Mammary epithelial cell (primary cell): Measurements from ENCODE around the gene NGF.

Experiments used
- EZH2 ChIP-seq: IDR thresholded peaks from 2 replicates; pipeline ENCODE4 v1.6.1; 2012; ENCODE audit warnings: low read length, inconsistent platforms, borderline replicate concordance
- TF ChIP-seq, protein P1 (sequence below), 2 donors: IDR thresholded peaks in 1 of 2; conservative IDR thresholded peaks in 1 of 2; 2 replicates each; pipeline ENCODE4 v1.5.1; 2011 to 2012; ENCODE audit warnings: inconsistent platforms in 2 of 2, low read length in 2 of 2, mild to moderate bottlenecking in 2 of 2, control low read depth in 1 of 2, low read depth in 1 of 2; ENCODE audit not compliant: insufficient read depth in 1 of 2; ENCODE audit errors: extremely low read depth in 1 of 2

DNA sequence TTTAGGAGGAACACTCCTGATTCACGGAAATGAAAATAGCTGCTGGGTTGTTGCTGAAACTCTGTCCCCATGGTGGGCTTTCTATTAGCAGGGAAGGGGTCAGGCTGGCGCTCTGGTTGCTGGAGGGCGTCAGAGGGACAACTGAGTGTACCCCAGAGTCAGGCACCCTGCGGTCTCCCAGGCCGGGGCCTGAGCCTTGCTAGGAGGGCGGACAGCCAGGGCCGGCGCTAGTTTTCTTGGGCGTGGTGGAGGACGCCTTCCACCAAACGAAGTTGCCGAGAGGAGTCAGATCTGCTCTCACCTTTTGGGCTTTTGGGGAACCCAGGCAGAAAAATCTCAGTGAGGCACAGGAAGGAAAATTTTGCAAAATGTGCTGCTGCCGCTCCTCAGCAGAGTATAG, 54.8 kb downstream of the NGF start:
- TF ChIP-seq, protein P1, sequence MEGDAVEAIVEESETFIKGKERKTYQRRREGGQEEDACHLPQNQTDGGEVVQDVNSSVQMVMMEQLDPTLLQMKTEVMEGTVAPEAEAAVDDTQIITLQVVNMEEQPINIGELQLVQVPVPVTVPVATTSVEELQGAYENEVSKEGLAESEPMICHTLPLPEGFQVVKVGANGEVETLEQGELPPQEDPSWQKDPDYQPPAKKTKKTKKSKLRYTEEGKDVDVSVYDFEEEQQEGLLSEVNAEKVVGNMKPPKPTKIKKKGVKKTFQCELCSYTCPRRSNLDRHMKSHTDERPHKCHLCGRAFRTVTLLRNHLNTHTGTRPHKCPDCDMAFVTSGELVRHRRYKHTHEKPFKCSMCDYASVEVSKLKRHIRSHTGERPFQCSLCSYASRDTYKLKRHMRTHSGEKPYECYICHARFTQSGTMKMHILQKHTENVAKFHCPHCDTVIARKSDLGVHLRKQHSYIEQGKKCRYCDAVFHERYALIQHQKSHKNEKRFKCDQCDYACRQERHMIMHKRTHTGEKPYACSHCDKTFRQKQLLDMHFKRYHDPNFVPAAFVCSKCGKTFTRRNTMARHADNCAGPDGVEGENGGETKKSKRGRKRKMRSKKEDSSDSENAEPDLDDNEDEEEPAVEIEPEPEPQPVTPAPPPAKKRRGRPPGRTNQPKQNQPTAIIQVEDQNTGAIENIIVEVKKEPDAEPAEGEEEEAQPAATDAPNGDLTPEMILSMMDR (conservative IDR thresholded peaks at IDR 0.05 in 1 of 2, IDR thresholded peaks at IDR 0.05 in 1 of 2; ENCODE audit: extremely low read depth in 1 of 2, insufficient read depth in 1 of 2, low read depth in 1 of 2, low read length in 2 of 2): no peak
- no peak for TF ChIP-seq EZH2
